Choroid plexus epithelial cell (primary cell): ENCODE measurements around the gene TSC22D4.

Source experiments
- DNase-seq: peaks from one replicate; pipeline ENCODE4 v3.0.0-alpha.2; 2010; ENCODE audit warnings: low read depth
- H3K4me3 ChIP-seq: 2 replicates; pipeline ENCODE4 v1.5.1; 2011; ENCODE audit warnings: low read depth, mild to moderate bottlenecking, control low read depth, low read length, moderate library complexity
- CTCF ChIP-seq: conservative IDR thresholded peaks from 2 replicates; pipeline ENCODE4 v1.5.1; 2011; ENCODE audit warnings: low read depth, mild to moderate bottlenecking, control low read depth, inconsistent platforms, low read length, moderate library complexity

Gene TSC22D4

GRCh38 chr7:100485471-100485876 is 6.5 kb upstream of the TSC22D4 start:
- no peak for DNase-seq
- no peak for TF ChIP-seq CTCF
- no peak overlapping the region for H3K4me3 ChIP-seq

DNA sequence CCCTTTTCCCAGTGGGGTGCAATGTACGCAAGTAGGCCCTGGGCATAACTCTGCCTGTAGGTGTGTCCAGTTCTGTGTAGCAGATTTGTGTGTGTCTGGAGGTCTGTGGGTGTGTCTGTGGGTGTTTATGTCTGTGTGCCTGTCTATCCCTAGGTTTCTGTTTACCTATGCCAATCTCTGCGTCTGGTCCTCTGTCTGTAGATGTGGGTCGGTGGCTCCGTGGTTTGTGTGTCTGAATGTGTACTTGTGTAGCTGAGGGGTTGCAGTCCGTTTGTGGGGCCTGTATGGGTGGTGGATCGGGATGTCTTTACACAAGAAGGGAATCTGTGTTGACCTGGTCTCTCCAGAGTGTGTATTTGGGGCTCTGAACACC is 5.6 kb upstream of the TSC22D4 start:
- DNase-seq, result no peak
- no peak overlapping the region for H3K4me3 ChIP-seq
- no peak for TF ChIP-seq CTCF

GRCh38 chr7:100483722-100484672 is 5.0 kb upstream of the TSC22D4 start, which contains the start of gene NYAP1:
Gene NYAP1 (plus strand): TSS chr7:100483927. CDS start chr7:100485312, 1,385 bp downstream.
- peak; percentile 50 for DNase-seq
- TF ChIP-seq CTCF, result no peak
- H3K4me3 ChIP-seq, result peak within 1 kb of the TSS; percentile 56

DNA sequence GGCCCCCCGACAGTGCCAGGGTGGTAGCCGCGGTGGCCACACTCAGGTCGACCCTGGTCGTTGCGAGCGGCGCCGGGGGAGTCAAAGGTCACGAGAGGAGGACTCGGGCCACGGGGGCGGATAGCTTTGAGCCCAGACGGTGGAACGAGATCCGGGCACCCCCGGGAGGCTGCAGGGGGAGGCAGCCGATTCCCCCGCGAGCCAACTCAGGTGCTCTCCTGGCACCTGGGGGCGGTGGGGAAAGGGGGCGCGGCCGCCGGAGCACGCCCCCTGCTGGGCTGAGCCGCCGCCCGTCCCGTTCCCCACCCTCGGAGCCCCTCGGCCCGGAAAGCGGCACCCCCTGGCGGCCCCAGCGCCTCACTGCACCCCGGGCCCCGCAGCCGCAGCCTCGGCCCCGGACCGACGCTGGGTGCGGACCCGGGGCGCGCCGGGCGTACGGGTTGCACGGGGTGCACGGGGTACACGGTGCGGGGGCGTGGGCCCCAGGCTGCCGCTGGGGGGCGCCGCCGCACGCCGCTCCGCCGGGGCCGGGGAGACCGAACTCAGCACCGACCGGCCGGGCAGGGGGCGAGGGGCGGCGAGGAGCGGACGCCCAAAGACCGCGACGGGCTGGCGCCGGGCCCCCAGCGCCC is 4.2 kb upstream of the TSC22D4 start:
- DNase-seq, result peak; percentile 36
- peak overlapping the region; percentile 56 for H3K4me3 ChIP-seq
- peak; percentile 35 for TF ChIP-seq CTCF

DNA sequence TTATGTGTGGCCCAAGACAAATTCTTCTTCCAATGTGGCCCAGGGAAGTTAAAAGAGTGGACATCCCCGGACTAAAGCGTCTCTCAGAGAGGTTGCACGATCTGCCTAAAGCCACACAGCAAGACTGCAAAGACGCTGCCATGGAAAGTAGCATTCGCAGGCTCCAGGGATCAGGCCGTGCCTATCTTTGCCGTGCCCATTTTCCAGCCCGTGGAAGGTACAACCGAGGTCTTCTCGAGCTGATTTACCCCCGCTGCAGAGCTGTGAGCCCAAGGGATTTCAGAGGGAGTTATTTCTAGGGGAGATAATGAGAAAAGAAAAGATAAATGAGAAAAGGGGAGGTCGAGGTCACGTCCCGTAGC is 3.7 kb upstream of the TSC22D4 start:
- DNase-seq, result no peak
- no peak for TF ChIP-seq CTCF
- H3K4me3 ChIP-seq, result peak overlapping the region; percentile 56

- H3K4me3 ChIP-seq, result no peak overlapping the region
- no peak for TF ChIP-seq CTCF
- no peak for DNase-seq
Measured at GRCh38 chr7:100481466-100481865, 2.5 kb upstream of the TSC22D4 start.
